ENCODE measurements around the gene CCL20. TPM values are rescaled to one million over a fixed set of nuclear protein-coding genes. Genes with fewer than 3 reads are reported as not detected.

The CCL20 gene
- total RNA-seq, 4 donors from 2014 or later: 1.2 to 7.4 (median 2.5) TPM; not detected in 1

DNA sequence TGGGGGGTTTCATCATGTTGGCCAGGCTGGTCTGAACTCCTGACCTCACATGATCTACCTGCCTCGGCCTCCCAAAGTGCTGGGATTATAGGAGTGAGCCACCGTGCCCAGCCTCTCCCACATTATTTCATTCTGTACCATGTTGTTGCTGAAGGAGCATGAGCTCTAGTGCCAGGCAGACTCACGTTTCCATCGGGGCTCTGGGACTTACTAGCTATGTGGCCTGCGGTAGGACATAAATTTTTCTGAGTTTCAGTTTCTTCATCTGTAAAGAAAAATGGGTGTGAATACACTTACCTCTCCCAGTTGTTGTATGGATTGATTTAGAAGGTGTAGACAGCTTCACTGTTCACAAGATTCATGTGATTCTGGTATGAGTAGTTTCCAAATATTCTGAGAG lies 30.8 kb upstream of the CCL20 start:
- peak in 1 of 2 donors; percentile 13 for DNase-seq (ENCODE audit: low spot score in 2 of 2)
- TF ChIP-seq POLR2A (IDR thresholded peaks at IDR 0.05): no peak
- TF ChIP-seq, protein P1, sequence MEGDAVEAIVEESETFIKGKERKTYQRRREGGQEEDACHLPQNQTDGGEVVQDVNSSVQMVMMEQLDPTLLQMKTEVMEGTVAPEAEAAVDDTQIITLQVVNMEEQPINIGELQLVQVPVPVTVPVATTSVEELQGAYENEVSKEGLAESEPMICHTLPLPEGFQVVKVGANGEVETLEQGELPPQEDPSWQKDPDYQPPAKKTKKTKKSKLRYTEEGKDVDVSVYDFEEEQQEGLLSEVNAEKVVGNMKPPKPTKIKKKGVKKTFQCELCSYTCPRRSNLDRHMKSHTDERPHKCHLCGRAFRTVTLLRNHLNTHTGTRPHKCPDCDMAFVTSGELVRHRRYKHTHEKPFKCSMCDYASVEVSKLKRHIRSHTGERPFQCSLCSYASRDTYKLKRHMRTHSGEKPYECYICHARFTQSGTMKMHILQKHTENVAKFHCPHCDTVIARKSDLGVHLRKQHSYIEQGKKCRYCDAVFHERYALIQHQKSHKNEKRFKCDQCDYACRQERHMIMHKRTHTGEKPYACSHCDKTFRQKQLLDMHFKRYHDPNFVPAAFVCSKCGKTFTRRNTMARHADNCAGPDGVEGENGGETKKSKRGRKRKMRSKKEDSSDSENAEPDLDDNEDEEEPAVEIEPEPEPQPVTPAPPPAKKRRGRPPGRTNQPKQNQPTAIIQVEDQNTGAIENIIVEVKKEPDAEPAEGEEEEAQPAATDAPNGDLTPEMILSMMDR (IDR thresholded peaks at IDR 0.05): no peak
- intact Hi-C loops (cut with DNase I; ENCODE audit: low total_unique reads): no loop called here
- no peak overlapping the region for H3K4me3 ChIP-seq (ENCODE audit: low read depth, poor library complexity, severe bottlenecking)
- WGBS, 2 donors: 85 to 89% methylated on average over 5 of the region's 5 CpGs

DNA sequence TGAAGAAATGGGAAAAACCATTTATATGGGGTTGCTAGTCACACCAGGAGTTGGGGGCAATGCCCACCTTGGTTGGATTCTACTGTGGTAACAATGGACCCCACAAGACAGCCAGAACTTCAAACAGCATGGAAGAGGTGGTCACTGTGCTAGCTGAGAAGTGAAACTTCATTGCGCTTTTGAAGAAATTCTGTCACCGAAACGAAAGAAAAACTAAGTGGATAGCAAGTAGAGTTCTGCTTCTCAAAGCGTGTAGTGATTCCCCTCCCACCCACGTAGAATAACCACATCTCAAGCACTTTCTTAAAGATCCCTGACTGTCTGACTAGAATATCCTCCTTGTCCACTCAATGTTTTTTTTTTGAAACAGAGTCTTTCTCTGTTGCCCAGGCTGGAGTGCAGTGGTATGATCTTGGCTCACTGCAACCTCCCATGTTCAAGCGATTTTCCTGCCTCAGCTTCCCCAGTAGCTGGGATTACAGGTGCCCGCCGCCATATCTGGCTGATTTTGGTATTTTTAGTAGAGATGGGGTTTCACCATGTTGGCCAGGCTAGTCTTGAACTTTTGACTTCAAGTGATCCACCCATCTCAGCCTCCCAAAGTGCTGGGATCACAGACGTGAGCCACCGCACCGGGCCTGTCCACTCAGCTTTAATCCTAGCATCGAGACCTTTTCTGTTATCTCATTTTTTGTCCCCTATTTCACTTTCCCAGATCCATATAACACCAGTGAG lies 30.1 kb upstream of the CCL20 start:
- TF ChIP-seq POLR2A (IDR thresholded peaks at IDR 0.05): no peak
- TF ChIP-seq, protein P1 (IDR thresholded peaks at IDR 0.05): no peak
- intact Hi-C loops (cut with DNase I; ENCODE audit: low total_unique reads): no loop called here
- no peak overlapping the region for H3K4me3 ChIP-seq (ENCODE audit: low read depth, poor library complexity, severe bottlenecking)
- 76 to 84% methylated on average over 12 of the region's 12 CpGs for WGBS, 2 donors
- DNase-seq (ENCODE audit: low spot score in 2 of 2): peak in 1 of 2 donors; percentile 29

DNA sequence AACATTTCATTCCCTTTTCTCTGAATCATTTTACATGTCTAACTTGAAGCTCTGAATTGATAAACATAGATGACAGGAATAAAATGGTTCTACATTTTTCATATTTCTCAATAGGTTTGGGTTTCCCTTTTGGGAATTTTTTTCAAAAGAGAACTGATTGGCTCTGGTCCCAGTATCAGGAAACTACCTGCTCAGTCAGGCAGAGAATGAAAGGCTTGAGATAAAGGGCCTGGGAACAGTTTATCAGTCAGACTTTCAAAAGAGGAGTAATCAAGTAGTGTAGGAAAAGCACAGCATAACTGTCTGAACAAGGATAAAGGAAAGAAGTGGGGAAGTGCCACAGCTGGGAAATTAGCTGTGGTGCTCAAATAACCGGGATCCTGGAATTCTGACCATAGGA lies 28.3 kb upstream of the CCL20 start:
- 39 to 64% methylated on average over 1 of the region's 1 CpG for WGBS, 2 donors
- DNase-seq (ENCODE audit: low spot score in 2 of 2): no peak
- intact Hi-C loops (cut with DNase I; ENCODE audit: low total_unique reads): no loop called here

DNA sequence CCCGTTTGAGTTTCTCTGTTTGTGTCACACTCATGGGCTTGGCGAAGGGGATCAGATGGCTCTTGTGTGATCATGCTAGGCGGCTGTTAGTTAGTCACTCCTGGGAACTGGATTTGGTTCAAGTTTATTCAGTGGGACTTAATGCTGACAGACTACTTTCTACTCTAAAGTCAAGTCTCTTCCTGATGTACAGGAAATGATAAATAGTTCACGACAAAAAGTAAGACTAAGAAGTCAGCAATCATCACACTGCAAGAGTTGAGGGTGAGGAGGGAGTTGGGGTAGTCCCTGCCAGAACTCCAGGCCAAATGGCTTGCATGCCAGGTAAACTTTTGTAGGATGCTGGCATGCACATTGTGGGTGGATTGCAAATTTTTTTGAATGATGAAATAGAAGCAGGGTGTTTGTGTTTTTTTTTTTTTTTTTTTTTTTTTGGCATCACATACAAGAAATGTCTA lies 25.1 kb upstream of the CCL20 start:
- WGBS, 2 donors: 47 to 55% methylated on average over 4 of the region's 4 CpGs
- intact Hi-C loops (cut with DNase I; ENCODE audit: low total_unique reads): no loop called here
- no peak overlapping the region for H3K4me3 ChIP-seq (ENCODE audit: low read depth, poor library complexity, severe bottlenecking)
- peak in 1 of 2 donors; percentile 6 for DNase-seq (ENCODE audit: low spot score in 2 of 2)
- no peak for TF ChIP-seq POLR2A (IDR thresholded peaks at IDR 0.05)
- TF ChIP-seq, protein P1 (IDR thresholded peaks at IDR 0.05): no peak

More for the DNA sequence above, 28.3 kb upstream of the CCL20 start:
- TF ChIP-seq POLR2A (IDR thresholded peaks at IDR 0.05): no peak
- TF ChIP-seq, protein P1 (IDR thresholded peaks at IDR 0.05): no peak
- no peak overlapping the region for H3K4me3 ChIP-seq (ENCODE audit: low read depth, poor library complexity, severe bottlenecking)

DNA sequence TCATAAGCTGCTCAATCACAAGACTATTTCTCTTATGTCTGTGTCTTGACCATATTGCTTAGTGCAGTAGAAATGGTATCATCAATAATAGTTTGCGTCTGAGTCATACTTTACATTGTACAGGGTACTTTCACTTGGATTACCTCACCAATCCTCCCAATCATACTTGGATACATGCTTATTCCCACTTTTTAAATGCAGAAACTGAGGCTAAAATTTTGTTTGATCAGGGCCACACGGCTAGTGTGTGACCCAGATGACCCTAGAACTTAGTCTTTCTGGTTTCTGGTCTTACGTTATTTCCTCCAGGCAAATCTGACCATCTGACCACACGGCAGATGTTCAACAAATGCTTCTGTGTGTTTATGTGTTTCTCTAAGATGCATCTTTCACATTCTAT lies 23.8 kb upstream of the CCL20 start:
- 74 to 80% methylated on average over 4 of the region's 4 CpGs for WGBS, 2 donors
- H3K4me3 ChIP-seq (ENCODE audit: low read depth, poor library complexity, severe bottlenecking): no peak overlapping the region
- intact Hi-C loops (cut with DNase I; ENCODE audit: low total_unique reads): no loop called here
- TF ChIP-seq, protein P1 (IDR thresholded peaks at IDR 0.05): no peak
- TF ChIP-seq POLR2A (IDR thresholded peaks at IDR 0.05): no peak
- no peak for DNase-seq (ENCODE audit: low spot score in 2 of 2)

All from lower leg skin (tissue), 4 donors.